A549 (cell line): ENCODE results near the gene COA8. TPM values are rescaled to one million over a fixed set of nuclear protein-coding genes. Genes with fewer than 3 reads are reported as not detected.

Experiments used
- ATAC-seq, 2 experiments: fragments of 200-7000 bp in 1 of 2; fragments of >200 bp in 1 of 2; cut with Nextera tagmentation in 1 of 2; cut with Tn5 transposase in 1 of 2; 3 replicates each; pipeline versions ENCODE4 v1.8.0 to v1.9.1; 2018 to 2020; ENCODE audit warnings: mild to moderate bottlenecking in 1 of 2, moderate library complexity in 1 of 2
- CTCF ChIA-PET: fragments of 300-600 bp; sonication (Branson Sonifier 250); formaldehyde crosslinking; extraction: SDS; loops from one replicate; lab custom pipeline; 2021; ENCODE audit warnings: antibody characterized with exemption, inconsistent platforms; lab: Yijun Ruan, JAX
- POLR2A ChIA-PET: fragments of 350-600 bp; formaldehyde crosslinking; extraction: SDS; loops from one replicate; lab custom pipeline; 2021; ENCODE audit warnings: antibody characterized with exemption, inconsistent platforms; lab: Yijun Ruan, JAX
- DNase-seq, 2 experiments: peaks; one replicate each; pipeline versions ENCODE4 v3.0.0 to v3.0.0-alpha.2; 2011 to 2016; ENCODE audit warnings: low read depth in 1 of 2, low spot score in 1 of 2
- FAIRE-seq: peaks from 2 replicates; lab custom pipeline; 2011; peaks lifted over from hg19 to GRCh38; lab: Jason Lieb, UNC
- H3K27ac ChIP-seq, 2 experiments: fragments of >200 bp; sonication (Bioruptor Twin); formaldehyde crosslinking; 3 replicates each; pipeline ENCODE4 v1.5.1; 2016 to 2017
- H3K4me1 ChIP-seq: fragments of >200 bp; sonication (Bioruptor Twin); formaldehyde crosslinking; 3 replicates; pipeline ENCODE4 v1.6.1; 2016
- H3K4me2 ChIP-seq: fragments of >200 bp; sonication (Bioruptor Twin); formaldehyde crosslinking; 3 replicates; pipeline ENCODE4 v1.6.1; 2016
- H3K4me3 ChIP-seq: fragments of >200 bp; sonication (Bioruptor Twin); formaldehyde crosslinking; 3 replicates; pipeline ENCODE4 v1.5.1; 2016
- H3K9me3 ChIP-seq: fragments of >200 bp; sonication (Bioruptor Twin); formaldehyde crosslinking; 3 replicates; pipeline ENCODE4 v1.6.1; 2016
- CBX8 ChIP-seq: fragments of 200-600 bp; sonication (generic); IDR thresholded peaks from 2 replicates; pipeline ENCODE4 v1.6.1; 2016
- CHD4 ChIP-seq: fragments of 200-600 bp; sonication (generic); IDR thresholded peaks from 2 replicates; pipeline ENCODE4 v1.6.1; 2016; ENCODE audit warnings: antibody characterized with exemption, mild to moderate bottlenecking, borderline replicate concordance
- CTCF ChIP-seq: fragments of >200 bp; sonication (Bioruptor Twin); formaldehyde crosslinking; IDR thresholded peaks from 3 replicates; pipeline ENCODE4 v1.5.1; 2016
- E2F6 ChIP-seq: IDR thresholded peaks from 2 replicates; pipeline ENCODE4 v1.6.1; 2012; ENCODE audit warnings: low read depth, borderline replicate concordance
- EHF ChIP-seq: fragments of 250-450 bp; sonication (Bioruptor Pico); IDR thresholded peaks from 2 replicates; pipeline ENCODE4 v1.5.0; 2020; ENCODE audit warnings: mild to moderate bottlenecking
- EHMT2 ChIP-seq: fragments of 200-600 bp; sonication (generic); IDR thresholded peaks from 2 replicates; pipeline ENCODE4 v1.6.1; 2016; ENCODE audit warnings: antibody characterized with exemption, low read depth, mild to moderate bottlenecking, moderate library complexity
- EP300 ChIP-seq, 2 experiments: fragments of >200 bp; sonication (Bioruptor Twin); formaldehyde crosslinking; IDR thresholded peaks; 2 replicates in 1 of 2; 3 replicates in 1 of 2; pipeline ENCODE4 v1.6.1; 2016 to 2017
- FOSB ChIP-seq: fragments of 250-450 bp; sonication (Bioruptor Pico); IDR thresholded peaks from 2 replicates; pipeline ENCODE4 v1.5.0; 2020; ENCODE audit warnings: mild to moderate bottlenecking, moderate library complexity
- FOXS1 ChIP-seq: fragments of 250-450 bp; sonication (Bioruptor Pico); IDR thresholded peaks from 2 replicates; pipeline ENCODE4 v1.5.0; 2020; ENCODE audit warnings: mild to moderate bottlenecking, moderate library complexity
- HES2 ChIP-seq: fragments of >200 bp; sonication (Bioruptor Twin); formaldehyde crosslinking; IDR thresholded peaks from 2 replicates; pipeline ENCODE4 v1.6.1; 2016
- HOXA7 ChIP-seq: fragments of 250-450 bp; sonication (Bioruptor Pico); IDR thresholded peaks from 2 replicates; pipeline ENCODE4 v1.5.0; 2020; ENCODE audit warnings: mild to moderate bottlenecking, moderate library complexity
- HOXB13 ChIP-seq: fragments of 250-450 bp; sonication (Bioruptor Pico); IDR thresholded peaks from 2 replicates; pipeline ENCODE4 v1.5.0; 2020; ENCODE audit warnings: low read depth, mild to moderate bottlenecking, moderate library complexity
- JUN ChIP-seq, 2 experiments: fragments of >200 bp; sonication (Bioruptor Twin); formaldehyde crosslinking; IDR thresholded peaks; 2 replicates in 1 of 2; 3 replicates in 1 of 2; pipeline ENCODE4 v1.6.1; 2016 to 2017
- MAFK ChIP-seq: fragments of 450-650 bp; IDR thresholded peaks from 2 replicates; pipeline ENCODE4 v1.6.1; 2014; ENCODE audit not compliant: partially characterized antibody
- MAZ ChIP-seq: fragments of 150-350 bp; IDR thresholded peaks from 2 replicates; pipeline ENCODE4 v1.6.1; 2014; ENCODE audit warnings: antibody characterized with exemption, low read depth, low read length, borderline replicate concordance
- NPAS2 ChIP-seq: fragments of 250-450 bp; sonication (Bioruptor Pico); IDR thresholded peaks from 2 replicates; pipeline ENCODE4 v1.8.0; 2022; ENCODE audit warnings: mild to moderate bottlenecking, moderate library complexity, borderline replicate concordance
- PHF8 ChIP-seq: fragments of 200-600 bp; sonication (generic); IDR thresholded peaks from 2 replicates; pipeline ENCODE4 v1.6.1; 2016; ENCODE audit warnings: low read depth, mild to moderate bottlenecking, antibody characterized with exemption, moderate library complexity, borderline replicate concordance
- POLR2AphosphoS2 ChIP-seq: conservative IDR thresholded peaks from 2 replicates; pipeline ENCODE4 v1.6.1; 2012; ENCODE audit warnings: low read length, improper control_type of control experiment, inconsistent platforms
- RAD21 ChIP-seq, 2 experiments: fragments of >200 bp in 1 of 2; sonication (Bioruptor Twin) in 1 of 2; formaldehyde crosslinking in 1 of 2; IDR thresholded peaks in 1 of 2; conservative IDR thresholded peaks in 1 of 2; 2 replicates in 1 of 2; 3 replicates in 1 of 2; pipeline ENCODE4 v1.6.1; 2012 to 2018; ENCODE audit warnings: inconsistent platforms in 1 of 2
- RARB ChIP-seq: fragments of 250-450 bp; sonication (Bioruptor Pico); IDR thresholded peaks from 2 replicates; pipeline ENCODE4 v1.8.0; 2021; ENCODE audit warnings: mild to moderate bottlenecking, moderate library complexity
- REST ChIP-seq: fragments of 200-600 bp; sonication (generic); IDR thresholded peaks from 2 replicates; pipeline ENCODE4 v1.6.1; 2016; ENCODE audit warnings: antibody characterized with exemption, mild to moderate bottlenecking, moderate library complexity
- RFX5 ChIP-seq: fragments of 450-650 bp; IDR thresholded peaks from 2 replicates; pipeline ENCODE4 v1.7.1; 2014; ENCODE audit warnings: antibody characterized with exemption, mild to moderate bottlenecking, moderate library complexity
- RNF2 ChIP-seq: fragments of 200-600 bp; sonication (generic); IDR thresholded peaks from 2 replicates; pipeline ENCODE4 v1.6.1; 2016; ENCODE audit warnings: low read depth, mild to moderate bottlenecking, antibody characterized with exemption, moderate library complexity, borderline replicate concordance
- TP53 ChIP-seq: fragments of 250-450 bp; sonication (Bioruptor Pico); IDR thresholded peaks from 2 replicates; pipeline ENCODE4 v1.5.0; 2021; ENCODE audit warnings: mild to moderate bottlenecking, moderate library complexity
- WGBS: methylation state at CpG from one replicate; pipeline ENCODE4 v1.1.6; 2017; ENCODE audit errors: missing lambda C conversion rate; 5-methylcytosine and 5-hydroxymethylcytosine counted together
- polyA plus RNA-seq, 4 experiments: library from polyadenylated mRNA; depleted of rRNA in 3 of 4; stranded (reverse); fragments of >200 nt; fragmentation: RNase III in 1 of 4; extraction: RNeasy Plus Mini Kit Qiagen cat#74134 plus additional on column Dnase treatment in 1 of 4; gene quantifications; 2 replicates in 3 of 4; 3 replicates in 1 of 4; pipeline ENCODE4 v1.2.3, GENCODE V29; 2011 to 2017

Gene COA8
- polyA plus RNA-seq, 2 of the 4 experiments (the other 2 are of a cell fraction) = 29.8 to 34.9 TPM

- TF ChIP-seq CTCF = no peak
- TF ChIP-seq FOSB (CRISPR knock-in tag) = no peak
- TF ChIP-seq HOXA7 (CRISPR knock-in tag) = no peak
- TF ChIP-seq TP53 (CRISPR knock-in tag) = no peak
- no peak for TF ChIP-seq RFX5
- TF ChIP-seq HES2 = no peak
- no peak for TF ChIP-seq RNF2
- TF ChIP-seq RARB (CRISPR knock-in tag) = no peak
- TF ChIP-seq MAZ = no peak
These were observed 21.7 kb downstream of the COA8 start (continued) for GRCh38 chr14:103584326-103584915.

- FAIRE-seq (no peak), ATAC-seq (no peak), DNase-seq (no peak)
- Histone ChIP-seq H3K27ac (no peak overlapping the region), H3K4me1 (0 out of 3 replicates have a peak, but pooled peaks cover 6% of the 10 kb centered on the region), H3K4me3 (no peak overlapping the region), H3K9me3 (no peaks in the 10 kb centered on the region), H3K4me2 (no peak overlapping the region)
- ChIA-PET POLR2A (no interaction called here), CTCF (interaction anchor here (0.8 kb wide), 1 partner anchor 21 kb away, joined by 3 read pairs; no protein-coding TSS in a partner anchor)
- TF ChIP-seq CHD4 (no peak), MAFK (no peak), JUN (IDR thresholded peaks at IDR 0.05) (no peak), RAD21 (conservative IDR thresholded peaks at IDR 0.05 in 1 of 2, IDR thresholded peaks at IDR 0.05 in 1 of 2) (no peak), POLR2AphosphoS2 (no peak), REST (no peak), E2F6 (no peak), EHMT2 (no peak), EHF (CRISPR knock-in tag) (no peak), FOXS1 (CRISPR knock-in tag) (no peak), EP300 (IDR thresholded peaks at IDR 0.05) (no peak), RARB (CRISPR knock-in tag) (no peak), PHF8 (no peak), CBX8 (no peak), NPAS2 (no peak), HOXB13 (CRISPR knock-in tag) (no peak)
- WGBS = 91% methylated on average over 6 of the region's 6 CpGs
These were observed 30.8 kb downstream of the COA8 start for GRCh38 chr14:103593577-103593976.
